GM19467 (cell line): ENCODE results near the gene INSIG1.

Experiments
- ATAC-seq: cut with Tn5 transposase; IDR thresholded peaks from one replicate; pipeline ENCODE4 v1.9.1; 2021; ENCODE audit warnings: mild to moderate bottlenecking, moderate library complexity; ENCODE audit not compliant: unreplicated experiment

INSIG1 gene

DNA sequence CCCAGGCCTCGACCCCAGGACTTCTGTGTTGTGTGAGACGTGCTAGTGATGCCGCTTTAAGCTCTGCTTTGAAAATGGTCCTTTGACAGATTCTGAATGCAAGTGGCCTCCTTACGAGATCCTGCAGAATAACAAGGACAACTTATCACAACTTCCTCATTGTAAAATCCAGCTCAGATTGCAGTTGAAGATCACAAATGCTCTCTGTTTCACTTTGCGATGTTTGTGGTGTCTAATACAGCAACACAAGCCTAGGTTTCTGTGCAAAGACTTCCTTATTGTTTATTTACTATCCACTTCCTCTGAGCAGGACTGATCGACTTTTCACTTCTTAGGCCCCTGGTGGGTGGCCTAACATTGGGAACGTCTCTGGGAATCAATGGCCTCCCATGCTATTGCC is 31.7 kb upstream of the INSIG1 start:
- no peak for ATAC-seq

DNA sequence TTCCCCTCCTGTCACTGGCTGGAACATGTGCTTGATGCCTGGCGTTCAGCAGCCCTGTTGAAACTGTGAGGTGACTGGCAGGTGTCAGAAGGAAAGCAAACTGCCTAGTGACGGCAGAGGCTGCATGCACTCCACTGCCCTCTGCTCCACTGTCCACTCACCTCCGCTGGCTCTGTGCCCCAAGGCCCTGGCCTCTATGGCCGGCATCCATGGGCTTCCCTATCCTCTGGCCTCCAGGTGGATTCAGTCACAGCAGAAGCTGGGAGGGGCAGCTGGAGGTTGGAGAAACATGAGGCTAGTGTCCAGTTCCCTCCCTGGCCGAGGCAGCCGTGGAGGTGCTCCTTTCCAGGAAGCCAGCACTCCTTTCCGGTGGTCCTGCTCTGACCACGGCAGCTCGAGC is 31.2 kb upstream of the INSIG1 start:
- ATAC-seq = no peak

DNA sequence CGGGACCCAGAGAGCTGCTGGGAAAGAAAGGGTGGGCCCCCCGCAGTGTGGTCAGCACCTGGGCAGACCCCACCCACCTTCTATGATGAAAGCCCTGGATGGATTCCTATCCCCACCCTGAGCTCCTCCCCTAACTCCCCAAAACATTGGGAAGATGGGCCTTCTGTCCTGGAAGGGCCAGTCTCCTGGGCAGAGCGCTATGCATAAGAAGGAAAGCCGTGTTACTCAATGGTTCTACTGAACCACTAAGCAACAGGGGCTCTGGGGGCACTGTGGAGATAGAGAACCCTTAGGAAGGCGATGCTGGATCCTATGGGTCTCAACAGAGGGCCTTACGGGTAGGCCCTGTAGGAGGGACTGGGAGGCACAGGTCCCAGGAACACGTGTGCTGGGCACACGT is 30.7 kb upstream of the INSIG1 start:
- no peak for ATAC-seq

DNA sequence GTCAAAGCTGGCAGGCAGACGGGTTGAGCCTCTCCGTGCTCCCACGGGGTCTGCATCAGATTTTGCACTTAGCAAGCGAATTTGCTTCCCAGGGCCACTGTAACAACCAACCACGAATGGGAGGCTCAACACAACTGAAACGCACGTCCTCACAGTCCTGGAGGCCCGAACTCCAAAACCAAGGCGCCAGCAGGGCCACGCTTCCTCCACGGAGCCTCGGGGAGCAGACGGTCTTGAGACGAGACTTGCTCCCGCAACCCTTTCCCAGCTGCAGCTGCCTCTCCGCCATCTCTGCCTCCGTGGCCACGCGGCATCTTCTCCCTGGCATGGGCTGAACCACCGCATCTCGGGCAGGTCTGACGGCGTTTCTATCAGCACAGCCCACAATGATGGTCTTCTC is 30.2 kb upstream of the INSIG1 start:
- no peak for ATAC-seq

DNA sequence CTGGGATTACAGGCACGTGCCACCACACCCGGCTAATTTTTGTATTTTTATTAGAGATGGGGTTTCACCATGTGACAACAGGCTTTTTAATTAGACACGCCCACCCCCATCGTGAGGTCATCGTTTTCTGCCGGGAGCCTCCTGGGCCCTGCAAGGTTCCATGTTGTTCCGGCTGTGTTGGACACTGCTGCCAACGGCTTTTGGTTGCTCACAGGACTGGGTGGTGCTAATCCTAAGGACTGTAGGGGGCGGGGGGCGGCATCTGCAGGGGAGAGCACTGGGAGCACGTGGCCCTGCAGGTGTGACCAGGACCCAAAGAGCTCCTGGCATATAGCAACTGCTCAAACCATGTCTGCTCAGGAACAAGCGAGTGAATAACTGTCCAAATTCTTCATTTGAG is 29.5 kb upstream of the INSIG1 start:
- no peak for ATAC-seq

DNA sequence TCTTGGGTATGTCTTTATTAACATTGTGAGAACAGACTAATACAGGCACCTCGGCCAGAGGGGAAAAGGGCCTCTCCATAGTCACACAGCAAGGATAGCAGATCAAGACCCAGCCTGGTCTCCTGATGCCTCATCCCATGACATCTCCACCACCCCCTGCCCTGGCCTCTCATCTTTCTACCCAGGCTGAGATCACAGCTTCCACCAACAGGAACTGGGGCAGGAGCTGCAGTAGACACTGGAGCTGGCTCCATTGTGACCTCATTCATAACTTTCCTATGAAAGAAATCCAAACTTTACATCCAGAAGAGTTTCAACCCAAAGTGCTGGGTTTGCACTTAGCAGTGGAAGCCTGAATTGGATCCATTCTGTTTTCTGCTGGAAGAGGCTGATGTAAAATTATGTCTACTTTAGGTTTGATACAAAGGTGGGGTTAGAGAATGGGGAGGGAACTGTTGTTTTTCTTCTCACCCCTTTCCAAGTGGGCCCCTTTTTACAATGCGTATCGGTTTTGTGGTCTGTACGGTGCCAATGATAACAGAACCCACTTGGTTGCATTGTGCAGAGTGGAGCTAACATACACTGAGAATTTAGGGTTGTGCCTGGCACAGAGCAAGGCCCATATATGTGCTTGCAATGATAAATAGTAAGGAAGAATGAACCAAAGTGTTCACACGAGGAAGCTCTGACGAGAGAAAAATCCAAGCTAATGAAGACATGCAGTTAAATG is 28.6 kb upstream of the INSIG1 start:
- no peak for ATAC-seq

DNA sequence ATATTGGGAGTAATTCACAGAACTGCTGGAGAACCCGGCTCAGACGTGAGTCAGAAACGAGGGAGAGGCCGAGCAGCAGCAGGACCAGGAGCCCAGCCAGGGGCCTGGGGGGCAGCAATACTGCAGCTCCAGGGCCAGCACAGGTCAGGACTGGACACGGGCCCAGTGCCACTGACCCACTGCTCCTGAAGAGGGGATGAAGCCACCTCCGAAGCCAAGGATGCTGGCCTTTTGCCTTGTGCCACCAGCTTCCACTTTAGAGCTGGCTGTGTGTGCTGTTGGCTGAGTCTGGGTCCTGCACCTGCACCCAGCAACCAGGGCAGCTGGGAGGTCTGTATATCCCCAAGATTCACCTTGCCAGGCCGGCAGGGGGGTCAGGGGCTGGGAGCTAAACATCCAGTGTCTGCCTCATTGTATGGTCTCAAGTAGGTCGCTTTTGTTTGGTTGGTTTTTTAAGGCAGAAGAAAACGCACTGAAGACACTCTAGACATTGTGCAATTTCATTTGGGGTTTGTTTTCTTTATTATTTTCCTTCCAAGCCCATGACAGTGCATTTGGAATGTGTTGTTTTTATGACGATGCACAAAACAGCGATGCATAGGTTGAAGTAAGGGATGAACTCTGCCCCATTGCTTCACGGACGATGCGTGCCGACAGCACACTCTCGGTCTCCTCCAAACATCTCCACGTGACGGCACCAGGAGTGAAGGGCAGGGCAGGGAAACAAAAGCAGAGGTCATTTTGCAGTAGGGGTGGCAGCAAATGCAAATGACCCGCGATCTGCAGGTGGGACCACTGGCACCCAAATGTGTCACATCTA is 27.7 kb upstream of the INSIG1 start:
- no peak for ATAC-seq

DNA sequence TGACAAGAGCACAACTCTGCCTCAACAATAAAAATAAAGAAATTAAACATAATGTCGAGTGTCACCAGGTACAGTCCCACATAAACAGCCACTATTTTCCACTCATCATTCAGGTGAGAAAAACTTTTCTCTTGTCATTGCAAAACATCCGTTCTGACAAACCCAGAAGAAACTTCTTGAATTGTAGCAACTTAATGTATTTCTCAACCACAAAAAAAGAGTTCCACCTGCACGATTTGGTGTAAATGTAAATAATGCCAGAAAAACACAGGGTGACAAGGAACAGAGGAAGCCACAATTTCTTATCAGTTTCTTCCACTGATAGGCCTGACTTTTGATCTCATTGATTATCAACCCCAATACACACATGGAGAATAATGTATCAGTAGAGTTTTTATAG is 26.8 kb upstream of the INSIG1 start:
- ATAC-seq = no peak

DNA sequence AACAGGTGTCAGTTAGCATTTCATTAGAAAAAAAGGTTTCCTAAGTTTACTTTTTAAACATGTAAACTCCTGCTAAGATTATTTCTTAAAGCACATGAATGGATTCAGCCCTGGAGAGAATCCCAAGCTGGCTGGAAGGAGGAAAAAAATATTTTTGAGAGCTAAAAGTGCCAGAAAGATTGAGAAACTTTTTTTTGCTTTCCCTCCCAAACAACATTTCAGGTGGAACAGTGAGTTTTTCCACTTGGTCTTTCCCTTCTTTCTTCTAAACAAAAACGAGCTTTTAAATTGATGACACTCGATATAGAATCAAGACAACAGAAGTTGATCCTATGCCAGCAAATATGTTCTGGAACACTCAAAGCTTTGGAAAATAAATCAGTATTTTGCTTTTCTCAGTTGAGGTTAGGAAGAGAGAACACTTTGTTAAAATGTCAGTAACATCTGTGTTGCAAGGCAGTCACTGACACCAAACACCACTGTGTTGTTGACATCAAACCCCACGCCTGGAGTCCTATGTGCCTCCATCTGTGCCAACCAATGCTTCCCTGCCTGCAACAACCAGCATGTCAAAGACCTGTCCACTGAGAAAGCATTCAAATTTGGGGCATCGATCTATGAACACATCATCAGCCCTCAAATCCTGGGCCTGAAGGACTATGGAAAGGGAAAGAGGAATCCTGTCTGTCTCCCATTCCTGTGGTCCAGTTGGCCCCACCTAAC is 22.9 kb upstream of the INSIG1 start:
- ATAC-seq = no peak

DNA sequence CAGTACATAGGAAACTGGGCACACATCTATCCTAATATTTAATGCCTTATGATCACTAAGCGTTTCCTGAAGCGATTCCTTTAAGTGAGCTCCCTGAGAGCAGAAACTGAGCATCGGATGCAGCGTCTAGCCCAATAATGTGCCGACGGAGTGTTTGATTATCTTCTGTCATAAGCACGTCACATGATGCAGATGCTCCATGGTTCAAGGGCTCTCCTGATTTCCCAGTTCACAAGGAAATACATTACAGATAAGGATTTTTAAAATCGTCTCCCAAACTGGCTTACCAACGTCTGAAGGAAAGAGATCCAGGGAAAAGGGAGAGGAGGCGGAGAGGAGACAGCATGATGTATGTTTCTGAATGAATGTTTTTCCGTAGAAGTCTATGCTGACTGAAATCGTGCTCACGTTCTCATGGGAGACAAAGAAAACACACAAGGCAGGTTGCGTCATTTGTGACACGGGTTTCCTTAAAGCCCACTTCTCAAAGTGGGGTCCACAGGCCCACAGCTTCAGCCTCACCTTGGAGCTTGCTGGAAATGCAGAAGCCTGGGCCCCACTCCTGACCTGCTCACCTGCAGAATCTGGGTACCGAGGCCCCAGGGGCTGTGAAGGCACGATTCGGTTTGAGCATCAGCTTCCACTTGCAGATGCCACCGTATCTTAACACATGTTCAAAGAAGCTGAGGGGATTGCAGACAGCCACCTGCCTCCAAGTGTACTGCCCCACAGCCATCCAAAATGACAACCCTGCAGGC is 21.5 kb upstream of the INSIG1 start:
- ATAC-seq = no peak

DNA sequence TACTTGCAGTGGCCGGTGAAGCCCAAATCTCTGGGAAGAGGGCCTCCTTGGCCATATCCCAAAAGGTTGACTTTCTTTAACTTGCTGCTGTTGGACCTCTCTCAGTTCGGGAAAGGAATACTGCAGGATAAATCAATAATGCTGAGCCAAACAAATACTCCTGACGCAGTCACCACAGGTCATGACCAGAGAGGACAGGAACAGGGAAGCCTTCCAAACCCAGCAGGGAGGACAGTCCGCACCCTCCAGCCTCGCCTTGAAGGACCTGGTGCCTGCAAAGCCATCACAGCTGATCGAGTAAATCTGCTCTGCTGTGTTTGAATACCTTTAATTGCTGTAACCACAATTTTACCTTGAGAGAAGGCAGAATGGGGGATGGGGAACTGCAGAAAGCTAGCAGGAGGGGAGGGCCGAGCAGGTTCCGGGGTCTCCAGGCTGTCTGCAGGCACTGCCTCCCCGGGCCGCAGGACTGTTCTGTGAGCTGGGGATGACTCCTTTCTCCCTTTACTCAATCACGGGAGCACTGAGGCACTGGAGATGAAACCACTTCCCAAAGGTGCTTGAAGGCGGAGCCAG is 20.8 kb upstream of the INSIG1 start:
- no peak for ATAC-seq

DNA sequence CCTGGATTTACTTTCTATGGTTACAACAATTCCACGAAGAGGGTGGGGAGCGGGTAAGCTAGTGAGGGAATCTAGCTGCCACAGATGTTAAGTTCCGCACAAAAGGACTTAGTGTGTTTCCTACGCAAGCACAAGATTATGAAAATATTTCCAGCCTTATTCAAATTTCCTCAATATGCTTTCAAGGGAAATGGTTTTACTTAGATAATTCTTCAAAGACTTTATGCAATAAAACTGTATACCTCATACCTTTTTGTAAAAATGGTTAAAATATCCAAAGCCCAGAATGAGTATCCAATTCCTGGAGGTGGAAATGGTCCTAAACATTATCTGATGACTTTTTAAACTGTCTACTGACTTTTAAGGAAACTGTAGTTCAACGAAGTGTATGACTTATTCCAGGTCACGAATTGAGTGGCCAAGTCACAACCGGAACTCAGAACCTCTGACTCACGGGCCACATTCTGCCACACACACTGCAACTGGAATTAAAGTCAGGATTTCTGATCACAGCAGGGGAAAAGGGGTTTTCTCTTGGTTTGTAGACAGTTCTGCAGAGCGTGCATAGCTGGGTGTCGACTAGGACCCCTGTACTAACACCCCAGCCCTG is 20.2 kb upstream of the INSIG1 start:
- ATAC-seq = no peak

DNA sequence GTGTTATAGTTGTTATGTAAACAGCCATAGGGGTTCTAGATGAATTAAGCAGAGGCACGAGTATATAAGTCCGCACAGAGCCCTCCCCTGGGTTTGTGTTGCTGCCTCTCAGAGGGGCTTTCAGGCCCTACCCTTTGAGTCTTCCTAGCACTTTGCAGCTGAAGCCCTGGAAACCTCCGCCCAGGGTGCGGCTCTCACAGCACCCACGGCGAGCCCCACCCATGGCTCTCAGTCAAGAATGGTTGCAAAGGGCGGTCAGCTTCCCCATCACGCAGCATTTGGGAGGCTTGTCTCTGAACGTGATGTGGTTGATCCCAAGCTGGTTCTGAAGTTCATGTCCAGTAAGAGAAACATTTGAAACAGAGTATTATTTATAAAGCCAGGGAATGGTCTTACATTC is 18.8 kb upstream of the INSIG1 start:
- ATAC-seq = no peak

DNA sequence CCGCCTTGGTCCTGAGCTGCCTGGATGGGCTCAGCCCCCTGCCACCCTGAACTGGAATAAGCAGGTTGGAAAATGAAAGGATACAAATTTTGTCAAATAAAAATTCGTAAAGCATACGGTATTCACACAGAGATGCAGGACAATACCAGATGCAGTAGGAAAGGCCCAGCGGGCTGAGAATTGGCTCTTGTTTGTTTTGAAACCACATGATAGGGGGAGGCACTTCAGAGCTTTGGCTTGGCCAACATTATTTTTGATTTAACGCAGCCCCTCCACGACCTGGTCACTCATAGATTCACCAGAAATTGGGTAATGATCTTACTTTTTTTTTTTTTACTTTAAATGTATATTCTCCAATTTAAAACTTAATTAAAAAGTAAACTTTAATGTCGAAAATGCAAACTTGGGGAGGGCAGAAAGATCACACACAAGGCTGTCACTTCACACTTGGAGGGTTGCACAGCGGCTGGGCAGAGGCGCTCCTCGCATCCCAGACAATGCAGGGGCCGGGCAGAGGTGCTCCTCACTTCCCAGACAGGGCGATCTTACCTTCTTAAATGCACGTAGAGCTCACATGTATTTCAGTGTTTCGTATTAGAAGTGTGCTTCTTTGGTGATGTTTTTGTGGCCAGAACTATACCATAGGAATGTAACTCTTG is 17.8 kb upstream of the INSIG1 start:
- no peak for ATAC-seq

DNA sequence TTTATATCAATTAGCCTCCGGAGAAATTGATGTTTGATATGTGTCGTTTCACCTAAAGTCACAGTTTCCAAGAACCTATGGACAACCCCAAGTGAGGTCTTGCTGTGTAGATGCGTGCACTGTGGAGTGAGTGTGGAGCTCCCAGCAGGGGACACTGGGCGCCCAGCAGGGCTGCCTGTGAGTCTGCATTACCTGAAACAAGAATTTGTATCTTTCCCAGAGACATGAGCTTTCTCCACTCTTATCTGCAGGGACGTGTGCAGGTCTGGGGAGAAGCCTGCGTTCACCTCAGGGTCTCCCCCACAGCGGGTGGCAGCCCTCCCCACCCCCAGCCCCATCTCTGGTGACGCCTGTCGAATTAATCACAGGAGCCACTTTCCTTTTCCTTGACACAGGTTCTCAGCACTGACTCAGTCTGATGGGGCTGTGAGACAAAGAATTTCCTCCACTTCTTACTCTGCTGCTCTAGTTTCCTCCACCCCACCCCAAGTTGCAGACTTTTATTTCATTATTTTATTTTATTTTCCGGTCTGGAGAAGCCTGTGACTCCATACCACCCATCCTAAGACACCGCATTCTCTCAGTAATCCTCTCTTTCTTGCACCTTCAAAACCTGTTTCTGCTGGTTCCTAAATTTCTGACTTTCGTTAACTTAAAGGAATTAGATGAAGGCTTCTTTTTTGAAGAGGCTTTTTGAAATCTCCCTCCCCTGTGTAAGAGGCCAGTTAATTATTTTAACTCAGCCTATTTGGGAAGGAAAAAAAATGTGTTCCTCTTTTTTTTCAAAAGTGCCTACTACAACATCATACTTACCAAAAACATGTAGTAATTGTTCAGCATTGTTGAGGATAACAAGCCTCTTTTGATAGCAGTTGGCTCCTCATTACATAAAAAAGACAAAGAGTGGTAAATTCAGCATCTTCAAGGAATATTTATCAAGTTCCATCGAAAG is 17.0 kb upstream of the INSIG1 start:
- ATAC-seq = no peak

DNA sequence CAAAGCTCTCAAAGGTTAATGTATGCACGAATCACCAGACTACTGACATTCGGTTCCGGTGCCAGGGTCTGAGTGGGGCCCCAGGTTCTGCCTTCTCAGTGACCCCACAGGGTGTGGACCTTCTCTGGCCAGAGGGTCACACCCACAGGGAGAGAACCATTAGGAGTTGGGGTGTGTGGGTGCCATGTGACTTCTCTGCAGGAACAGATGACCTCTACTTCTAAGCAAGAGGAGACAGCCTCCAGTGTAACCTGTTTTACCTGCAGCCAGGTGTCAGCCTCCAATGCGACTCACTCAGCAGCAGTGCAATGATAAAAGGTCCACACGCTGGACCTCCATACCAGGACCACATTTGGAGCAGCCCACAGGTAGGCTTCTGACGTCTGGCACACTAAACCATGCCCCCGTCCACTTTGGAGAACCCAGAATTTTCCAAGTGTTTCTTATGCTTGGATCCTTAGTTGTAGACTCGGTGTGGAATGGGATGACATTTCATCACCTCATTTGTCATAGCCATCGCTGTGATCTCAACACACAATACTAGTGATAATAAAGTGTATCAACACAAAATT is 16.2 kb upstream of the INSIG1 start:
- no peak for ATAC-seq

DNA sequence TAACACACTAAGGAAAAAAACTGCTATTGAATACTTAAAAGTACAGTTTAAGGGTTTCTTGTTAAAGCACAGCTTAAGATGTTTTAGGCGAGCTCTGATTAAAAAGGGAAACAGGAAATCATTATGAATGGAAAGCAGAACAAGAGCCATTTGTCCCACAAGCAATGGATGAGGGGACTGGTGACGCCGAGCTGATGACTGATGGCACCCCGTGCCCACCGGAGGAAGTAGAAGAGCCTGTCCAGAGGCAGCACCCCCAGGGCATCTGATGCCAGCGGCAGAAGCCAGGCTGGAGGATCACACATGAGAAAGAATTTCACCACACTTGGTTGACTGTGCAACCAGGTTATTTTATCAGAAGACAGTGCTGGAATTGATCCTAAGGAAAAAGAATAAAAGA is 15.0 kb upstream of the INSIG1 start:
- ATAC-seq = no peak

DNA sequence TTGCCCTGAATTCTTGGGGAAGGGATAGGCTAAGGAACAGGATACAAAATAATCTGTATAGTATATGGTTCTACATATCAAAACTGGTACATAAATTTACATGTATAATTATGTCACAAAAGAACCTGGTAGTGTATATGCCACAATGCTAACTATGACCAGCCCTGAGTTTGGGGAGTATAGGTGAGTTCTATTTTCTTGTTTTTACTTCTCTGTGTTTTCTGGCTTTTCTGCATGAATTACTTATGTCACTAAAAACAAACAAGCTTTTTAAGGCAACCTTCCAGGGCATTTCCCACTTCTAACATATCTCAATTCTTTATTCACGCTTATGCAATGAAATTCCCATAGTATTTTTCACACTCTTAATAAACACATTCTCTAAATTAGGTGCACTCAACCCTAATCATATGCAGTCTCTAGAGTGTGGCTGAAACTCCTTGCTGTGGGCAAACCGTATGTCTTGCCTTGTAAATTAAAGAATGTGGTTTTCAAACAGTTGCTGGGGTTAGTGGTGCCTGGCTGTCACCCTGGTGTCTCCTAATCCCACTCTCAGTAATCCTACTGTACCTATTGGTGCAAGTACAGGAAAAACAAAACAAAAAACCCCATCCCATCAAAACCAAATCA is 14.0 kb upstream of the INSIG1 start:
- peak; percentile 76 for ATAC-seq
